BJ (cell line): ENCODE measurements around the gene MED13L. TPM values are rescaled to one million over a fixed set of nuclear protein-coding genes. Genes with fewer than 3 reads are reported as not detected.

Experiments
- CTCF ChIA-PET: fragments of 350-600 bp; formaldehyde crosslinking; extraction: SDS; loops from one replicate; lab custom pipeline; 2021; ENCODE audit warnings: antibody characterized with exemption, inconsistent platforms; lab: Yijun Ruan, JAX
- POLR2A ChIA-PET: fragments of 300-600 bp; sonication (Branson Sonifier 250); formaldehyde crosslinking; extraction: SDS; loops from one replicate; lab custom pipeline; 2021; ENCODE audit warnings: antibody characterized with exemption; lab: Charles Lee
- DNase-seq: peaks from one replicate; pipeline ENCODE4 v3.0.0-alpha.2; 2011; ENCODE audit warnings: low read depth
- H3K27me3 ChIP-seq: 2 replicates; pipeline ENCODE4 v1.6.0; 2011; ENCODE audit warnings: low read length; ENCODE audit not compliant: control insufficient read depth, insufficient read depth
- H3K36me3 ChIP-seq: 2 replicates; pipeline ENCODE4 v1.5.1; 2011; ENCODE audit warnings: low read length; ENCODE audit not compliant: control insufficient read depth, insufficient read depth
- H3K4me3 ChIP-seq: 2 replicates; pipeline ENCODE4 v1.5.1; 2011; ENCODE audit warnings: low read depth, mild to moderate bottlenecking, control low read depth, low read length
- CTCF ChIP-seq: IDR thresholded peaks from 2 replicates; pipeline ENCODE4 v1.5.1; 2011; ENCODE audit warnings: low read depth, mild to moderate bottlenecking, control low read depth, inconsistent platforms, low read length, moderate library complexity; ENCODE audit not compliant: insufficient read depth
- polyA plus RNA-seq: library from polyadenylated mRNA; depleted of rRNA; stranded (reverse); fragments of >200 nt; gene quantifications from 2 replicates; pipeline ENCODE4 v1.2.3, GENCODE V29; 2011

MED13L gene
- polyA plus RNA-seq, 1 experiment, result 43.7 TPM

- ChIA-PET POLR2A (no interaction called here), CTCF (no interaction called here)
- no peak for DNase-seq
- TF ChIP-seq CTCF, result no peak
- Histone ChIP-seq H3K27me3 (no peaks in the 10 kb centered on the region), H3K36me3 (no peaks in the 10 kb centered on the region), H3K4me3 (no peak overlapping the region)
Observed at GRCh38 chr12:116126610-116127009, 150.9 kb downstream of the MED13L start.

- no peak for TF ChIP-seq CTCF
- POLR2A ChIA-PET, result no interaction called here
- no peak for DNase-seq
- Histone ChIP-seq H3K27me3 (no peaks in the 10 kb centered on the region), H3K4me3 (no peak overlapping the region), H3K36me3 (no peaks in the 10 kb centered on the region)
- CTCF ChIA-PET, result no interaction called here
Observed at GRCh38 chr12:116125956-116126566, 151.4 kb downstream of the MED13L start.

GRCh38 chr12:116125084-116125483 is 152.4 kb downstream of the MED13L start:
- Histone ChIP-seq H3K36me3 (no peaks in the 10 kb centered on the region), H3K27me3 (no peaks in the 10 kb centered on the region), H3K4me3 (no peak overlapping the region)
- TF ChIP-seq CTCF, result no peak
- ChIA-PET CTCF (no interaction called here), POLR2A (no interaction called here)
- no peak for DNase-seq

- ChIA-PET POLR2A (no interaction called here), CTCF (interaction anchor here (1.3 to 1.6 kb wide), 2 partner anchors 18 to 22 kb away, joined by 3 to 4 read pairs; no protein-coding TSS in a partner anchor)
- Histone ChIP-seq H3K27me3 (no peaks in the 10 kb centered on the region), H3K36me3 (no peaks in the 10 kb centered on the region), H3K4me3 (no peak overlapping the region)
- TF ChIP-seq CTCF, result no peak
- no peak for DNase-seq
Observed at GRCh38 chr12:116123451-116124258, 153.8 kb downstream of the MED13L start.

- no peak for DNase-seq
- POLR2A ChIA-PET, result interaction anchor here (0.6 kb wide), 1 partner anchor 373 kb away, joined by 6 read pairs; no protein-coding TSS in a partner anchor
- no peak for TF ChIP-seq CTCF
- Histone ChIP-seq H3K4me3 (no peak overlapping the region), H3K27me3 (no peaks in the 10 kb centered on the region), H3K36me3 (no peaks in the 10 kb centered on the region)
- CTCF ChIA-PET, result interaction anchor here (1.3 to 1.6 kb wide), 2 partner anchors 19 to 21 kb away, joined by 3 to 4 read pairs; no protein-coding TSS in a partner anchor
Observed at GRCh38 chr12:116122628-116123027, 154.9 kb downstream of the MED13L start.
